Muscle of arm (tissue), 14 donors: ENCODE results near the gene COL9A1. TPM values are rescaled to one million over a fixed set of nuclear protein-coding genes. Genes with fewer than 3 reads are reported as not detected.
A peak's percentile ranks its signal among the peaks of the same experiment; 100 is the strongest.
"Not testable (repeated sequence)": the region's sequence is repeated elsewhere in the genome, so short reads cannot be mapped to it uniquely, and the experiment has no call there.

Experiments
- DNase-seq: peaks from one replicate; pipeline ENCODE4 v3.0.0-alpha.2; 2013
- long read RNA-seq, 11 donors: transcript quantifications; one replicate each; lab custom pipeline, GENCODE V29; 2026
- polyA plus RNA-seq, 12 donors: library from polyadenylated mRNA; unstranded; fragments of 120-200 nt; gene quantifications; one replicate each; pipeline ENCODE4 v1.2.1, GENCODE V29; 2013; ENCODE audit not compliant: insufficient read length in 12 of 12

COL9A1 gene
- polyA plus RNA-seq = 10 to 100 TPM in 2 of 12 donors, 1 to 10 TPM in 9, not detected in 1; 4.5 to 11.6 (median 7.2) TPM
- long read RNA-seq, donor 1 = 0 reads
- long read RNA-seq, donor 2, partial matches to known transcripts = 0 of 2 reads
- long read RNA-seq, donor 2, other reads (novel, unspliced or antisense) = 0 of 2 reads
- long read RNA-seq, donor 3, partial matches to known transcripts = 0 of 1 reads
- long read RNA-seq, donor 3, other reads (novel, unspliced or antisense) = 0 of 1 reads
- long read RNA-seq, donor 4 = 0 reads
- long read RNA-seq, donor 5, partial matches to known transcripts = 0 of 3 reads
- long read RNA-seq, donor 5, other reads (novel, unspliced or antisense) = 0 of 3 reads
- long read RNA-seq, donor 6 = 0 reads
- long read RNA-seq, donor 7, partial matches to known transcripts = 0 of 1 reads
- long read RNA-seq, donor 7, other reads (novel, unspliced or antisense) = 0 of 1 reads
- long read RNA-seq, donor 8 = 0 reads
- long read RNA-seq, donor 9 = 0 reads
- long read RNA-seq, donor 10, partial matches to known transcripts = 0 of 3 reads
- long read RNA-seq, donor 10, other reads (novel, unspliced or antisense) = 0 of 3 reads
- long read RNA-seq, donor 11, partial matches to known transcripts = 0 of 2 reads
- long read RNA-seq, donor 11, other reads (novel, unspliced or antisense) = 0 of 2 reads

- no peak for DNase-seq
These were observed at the start of gene COL9A1 for GRCh38 chr6:70303034-70303525. TSS of gene COL9A1 (minus strand) at chr6:70303084. CDS start at chr6:70302924, 160 bp downstream.

- peak; percentile 12 for DNase-seq
These were observed 48.6 kb upstream of the COL9A1 start for GRCh38 chr6:70351461-70351860.

- DNase-seq = no peak
These were observed 42.7 kb upstream of the COL9A1 start for GRCh38 chr6:70345619-70346018.

GRCh38 chr6:70343313-70343712 lies 40.4 kb upstream of the COL9A1 start:
- DNase-seq = no peak

DNA sequence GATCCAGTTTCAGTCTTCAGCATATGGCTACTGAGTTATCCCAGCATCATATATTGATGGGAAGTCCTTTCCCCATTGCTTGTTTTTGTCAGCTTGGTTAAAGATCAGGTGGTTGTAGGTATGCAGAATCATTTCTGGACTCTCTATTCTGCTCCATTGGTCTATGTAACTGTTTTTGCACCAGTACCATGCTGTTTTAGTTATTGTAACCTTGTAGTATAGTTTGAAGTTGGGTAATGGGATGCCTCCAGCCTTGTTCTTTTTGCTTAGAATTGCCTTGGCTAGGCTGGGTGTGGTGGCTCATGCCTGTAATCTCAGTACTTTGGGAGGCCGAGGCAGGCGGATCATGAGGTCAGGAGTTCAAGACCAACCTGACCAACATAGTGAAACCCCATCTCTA lies 36.9 kb upstream of the COL9A1 start:
- DNase-seq = not testable (repeated sequence)

- DNase-seq = no peak
These were observed 35.9 kb upstream of the COL9A1 start for GRCh38 chr6:70338775-70339174.

DNA sequence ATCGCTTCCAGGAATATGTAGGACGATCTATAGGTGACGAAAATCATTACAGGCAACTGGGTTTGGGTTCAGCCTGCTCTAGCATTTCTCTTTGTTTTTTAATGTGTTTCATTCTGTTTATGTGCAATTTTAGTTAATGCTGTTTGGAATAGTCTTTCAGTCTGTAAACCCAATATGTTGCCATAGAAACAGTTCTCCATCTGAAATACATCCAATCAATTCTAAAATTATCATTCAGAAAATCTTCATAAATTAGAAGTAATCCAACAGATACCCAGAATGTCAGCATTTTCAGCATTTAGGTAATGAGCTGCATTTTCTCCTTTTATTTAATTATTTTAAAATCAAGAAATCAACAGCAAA lies 34.8 kb upstream of the COL9A1 start:
- DNase-seq = no peak

GRCh38 chr6:70336996-70337742 lies 34.3 kb upstream of the COL9A1 start:
- no peak for DNase-seq

DNA sequence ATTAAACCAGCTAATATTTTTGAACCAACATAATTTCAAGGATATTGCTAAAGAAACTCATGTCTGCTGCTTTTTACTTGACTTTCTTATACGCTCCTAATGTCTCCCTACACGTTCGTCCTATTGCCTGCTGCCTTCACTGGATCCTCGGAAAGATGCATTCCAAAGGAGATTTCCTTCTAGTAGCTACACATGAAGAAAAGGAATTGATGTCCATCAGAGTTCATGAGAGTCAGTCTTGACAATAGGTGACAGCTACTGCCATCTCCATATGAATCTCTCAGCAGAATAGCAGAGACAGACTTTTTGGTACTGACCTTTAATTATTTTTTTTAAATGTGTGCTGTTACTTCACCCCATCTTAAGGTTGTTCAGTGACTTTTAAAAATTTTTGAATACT lies 24.2 kb upstream of the COL9A1 start:
- no peak for DNase-seq

- no peak for DNase-seq
These were observed 22.1 kb upstream of the COL9A1 start for GRCh38 chr6:70325009-70325408.

- DNase-seq = not testable (repeated sequence)
These were observed 14.9 kb upstream of the COL9A1 start for GRCh38 chr6:70317799-70318198.

- no peak for DNase-seq
These were observed 12.3 kb upstream of the COL9A1 start for GRCh38 chr6:70315079-70315751.

DNA sequence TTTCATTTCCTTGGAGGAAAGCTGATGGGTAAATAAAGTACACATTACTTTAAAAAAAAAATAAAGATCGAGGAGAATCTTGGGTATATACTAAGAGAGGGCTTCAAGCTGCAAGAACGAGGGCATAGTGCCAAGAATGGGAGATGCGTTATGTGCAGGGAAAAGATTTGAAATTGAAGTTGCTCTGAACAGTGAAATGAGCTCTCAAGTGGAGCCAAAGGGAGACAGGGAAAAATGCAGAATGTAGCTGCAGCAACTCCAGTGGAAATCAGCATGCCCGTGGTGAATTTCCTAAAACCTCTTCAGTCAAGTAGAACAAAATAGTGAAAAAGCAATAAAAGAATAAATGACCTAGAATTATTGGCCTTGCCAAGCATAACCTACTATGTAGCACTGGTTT lies 11.4 kb upstream of the COL9A1 start:
- DNase-seq = peak; percentile 35

- no peak for DNase-seq
These were observed 9.4 kb upstream of the COL9A1 start for GRCh38 chr6:70312165-70312745.

GRCh38 chr6:70310063-70310694 lies 7.3 kb upstream of the COL9A1 start:
- peak; percentile 36 for DNase-seq

DNA sequence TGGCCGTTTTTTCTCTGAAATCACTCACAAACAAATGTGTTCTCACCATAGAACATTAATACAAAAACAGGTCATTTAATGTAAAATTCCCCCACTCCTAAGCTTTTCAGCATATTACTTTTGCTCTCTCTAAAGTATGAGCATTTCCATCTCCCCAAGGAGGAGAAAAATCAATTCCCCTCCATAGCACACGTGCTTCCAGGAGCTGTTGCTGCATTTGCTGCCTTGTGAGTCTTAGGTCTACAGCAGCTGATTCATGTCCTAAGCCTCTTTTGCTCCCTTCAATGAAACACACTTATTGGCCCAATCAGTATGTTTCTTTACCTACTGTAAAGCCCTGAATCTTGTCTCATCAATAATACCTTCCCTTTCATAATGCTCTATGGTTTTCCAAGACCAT lies 6.4 kb upstream of the COL9A1 start:
- no peak for DNase-seq

- DNase-seq = not testable (repeated sequence)
These were observed 5.3 kb upstream of the COL9A1 start for GRCh38 chr6:70308142-70308541.

- DNase-seq = no peak
These were observed 4.1 kb upstream of the COL9A1 start for GRCh38 chr6:70307008-70307407.

GRCh38 chr6:70304616-70305015 lies 1.7 kb upstream of the COL9A1 start:
- no peak for DNase-seq

DNA sequence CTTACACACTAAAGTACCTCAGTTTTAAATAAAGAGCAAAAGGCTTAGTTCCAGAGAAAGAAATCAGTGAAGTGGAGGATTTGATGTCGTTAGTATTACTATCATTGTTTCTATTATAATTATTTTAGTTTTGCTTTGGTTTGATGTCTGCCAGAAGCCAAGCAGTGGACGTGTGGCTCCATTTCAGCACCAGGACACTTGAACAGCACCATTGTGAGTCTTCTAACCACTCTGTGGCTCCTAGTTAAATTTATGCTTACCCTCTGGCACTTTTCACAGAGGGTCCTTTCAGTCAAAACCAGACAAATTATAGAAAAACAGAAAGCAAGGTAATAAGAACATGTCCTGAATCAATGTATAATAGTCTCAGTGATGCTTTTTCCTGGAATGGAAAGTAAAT lies 3.4 kb downstream of the COL9A1 start:
- no peak for DNase-seq

DNA sequence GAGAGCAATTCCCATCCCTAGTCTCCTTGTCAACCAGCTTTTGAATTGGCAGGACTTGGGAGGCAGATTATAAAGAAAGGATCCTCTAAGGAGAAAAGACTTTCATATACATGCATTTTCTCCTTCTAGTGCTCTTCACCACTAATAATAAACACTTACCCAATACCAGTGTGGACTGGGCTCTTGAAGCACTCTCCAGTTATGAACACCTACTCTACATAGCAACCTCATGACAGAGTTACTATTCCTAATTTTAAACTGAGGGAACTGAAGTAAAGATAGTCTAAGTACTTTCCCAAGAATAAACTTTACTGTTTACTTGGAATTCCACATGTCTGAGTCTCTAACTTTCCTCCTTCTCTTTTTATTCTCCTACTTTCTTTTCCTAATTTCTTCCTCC lies 4.8 kb downstream of the COL9A1 start:
- no peak for DNase-seq
